COLO829 (cell line): ENCODE measurements around the gene IFNGR1.
A peak's percentile ranks its signal among the peaks of the same experiment; 100 is the strongest.
"Not testable (repeated sequence)": the region's sequence is repeated elsewhere in the genome, so short reads cannot be mapped to it uniquely, and the experiment has no call there.

Source experiments
- DNase-seq: peaks from one replicate; pipeline ENCODE4 v3.0.0; 2012; ENCODE audit warnings: low spot score

The IFNGR1 gene

DNA sequence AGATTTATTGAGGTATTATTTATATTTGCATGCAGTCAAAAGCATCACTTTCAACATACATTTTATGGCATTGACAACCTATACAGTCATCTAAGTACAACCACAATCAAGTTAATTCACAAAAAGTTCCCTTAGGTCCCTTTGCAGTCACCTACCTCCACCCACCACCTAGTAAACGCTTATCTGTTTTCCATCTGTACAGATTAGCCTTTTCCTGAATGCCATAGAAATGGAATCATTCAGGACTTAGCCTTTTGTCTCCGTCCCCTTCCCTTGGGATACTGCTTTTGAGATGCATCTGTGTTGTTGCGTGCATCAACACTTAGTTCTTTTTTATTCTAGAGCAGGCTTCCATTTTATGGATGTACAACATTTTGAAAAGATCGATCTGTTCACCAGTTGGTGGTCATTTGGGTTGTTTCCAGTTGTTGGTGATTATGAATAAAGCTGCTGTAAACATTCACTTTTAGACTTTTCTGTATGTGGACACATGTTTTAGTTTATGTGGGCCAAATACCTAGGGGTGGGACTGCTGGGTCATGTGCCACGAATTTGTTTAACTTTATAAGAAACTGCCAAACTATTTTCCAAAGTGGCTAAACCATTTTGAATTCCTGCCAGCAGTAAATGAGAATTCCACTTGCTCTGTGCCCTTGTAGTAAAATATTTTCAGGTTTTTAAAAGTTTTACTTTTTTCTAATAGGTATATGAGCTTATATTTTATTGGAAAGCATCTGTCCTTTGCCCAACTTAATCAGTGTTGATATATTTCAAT lies 17.6 kb upstream of the IFNGR1 start:
- DNase-seq = no peak

DNA sequence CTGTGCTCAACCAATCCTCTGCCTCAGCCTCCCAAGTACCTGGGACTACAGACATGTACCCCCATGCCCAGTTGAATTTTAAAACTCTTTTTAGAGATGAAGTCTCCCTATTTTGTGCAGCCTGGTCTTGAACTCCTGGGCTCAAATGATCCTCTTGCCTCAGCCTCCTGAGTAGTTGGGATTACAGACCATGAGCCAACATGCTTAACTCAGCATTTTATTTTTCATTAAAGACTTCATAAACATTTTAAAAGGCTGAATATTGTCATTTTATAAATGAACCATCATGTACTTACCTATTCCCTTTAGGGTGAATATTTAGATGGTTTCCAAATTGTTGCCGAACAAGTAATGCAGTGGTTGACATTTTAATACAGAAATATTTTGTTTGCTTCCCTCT lies 16.5 kb upstream of the IFNGR1 start:
- no peak for DNase-seq

DNA sequence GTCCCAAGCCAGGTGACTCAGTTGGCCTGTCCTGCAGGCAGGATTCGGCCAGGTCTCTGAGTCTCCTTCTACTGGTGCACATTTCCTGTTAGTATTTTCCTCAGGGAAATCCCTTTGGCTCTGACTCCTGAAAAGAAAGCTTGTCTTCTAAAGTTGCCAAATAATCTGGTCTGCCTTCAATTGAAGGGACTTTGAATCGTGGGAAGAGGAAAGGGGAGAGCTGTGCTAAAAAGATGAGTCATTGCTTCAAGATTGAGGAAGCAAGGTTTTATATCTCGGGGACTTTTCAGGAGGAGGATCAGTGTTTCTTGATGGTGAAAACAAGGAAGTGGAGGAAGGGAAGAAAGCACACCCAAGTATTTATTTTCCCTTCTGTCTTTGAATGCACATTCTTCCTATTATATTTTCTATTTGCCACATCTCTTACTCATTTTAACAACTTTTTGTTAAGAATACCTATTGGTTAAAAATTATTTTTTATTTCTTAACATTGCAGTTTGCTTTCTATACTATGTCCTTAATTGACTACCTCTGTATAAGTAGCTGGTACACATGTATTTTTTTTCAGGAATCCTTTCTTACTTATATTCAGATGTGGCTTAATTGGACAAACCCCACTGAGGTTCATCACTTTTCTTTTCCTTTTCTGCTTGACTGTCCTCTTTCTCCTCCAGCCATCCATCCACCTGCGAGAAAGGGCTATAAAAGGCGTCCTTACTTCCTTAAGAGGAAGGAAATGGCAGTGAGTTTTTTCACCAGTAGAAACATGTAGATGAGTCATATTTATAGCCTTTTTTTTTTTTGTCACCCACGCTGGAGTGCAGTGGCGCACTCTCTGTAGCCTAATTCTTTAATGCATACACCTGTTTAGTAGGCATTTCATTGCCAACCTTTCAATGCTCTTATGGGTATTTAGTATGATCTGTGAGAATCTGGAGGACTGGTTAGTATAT lies 15.0 kb upstream of the IFNGR1 start:
- peak; percentile 63 for DNase-seq

DNA sequence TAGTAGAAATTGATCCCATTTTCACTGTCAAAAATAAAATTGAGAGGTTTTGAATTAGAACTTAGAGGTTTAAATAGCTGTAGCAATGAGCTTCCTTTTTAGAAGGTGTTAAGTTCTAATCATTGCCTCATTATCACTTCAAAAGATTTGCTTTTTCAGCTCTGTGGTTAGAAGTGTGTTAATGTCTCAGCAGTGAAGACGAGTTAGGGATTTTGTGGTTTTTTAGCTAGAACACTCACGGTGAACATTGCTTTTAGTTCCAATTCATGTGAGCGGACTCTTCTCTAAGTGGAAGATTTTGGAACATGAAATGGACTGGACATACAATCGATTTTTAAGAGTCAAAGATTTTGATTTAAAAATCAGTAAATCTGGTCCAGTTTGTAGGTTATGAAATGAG lies 12.7 kb upstream of the IFNGR1 start:
- no peak for DNase-seq

DNA sequence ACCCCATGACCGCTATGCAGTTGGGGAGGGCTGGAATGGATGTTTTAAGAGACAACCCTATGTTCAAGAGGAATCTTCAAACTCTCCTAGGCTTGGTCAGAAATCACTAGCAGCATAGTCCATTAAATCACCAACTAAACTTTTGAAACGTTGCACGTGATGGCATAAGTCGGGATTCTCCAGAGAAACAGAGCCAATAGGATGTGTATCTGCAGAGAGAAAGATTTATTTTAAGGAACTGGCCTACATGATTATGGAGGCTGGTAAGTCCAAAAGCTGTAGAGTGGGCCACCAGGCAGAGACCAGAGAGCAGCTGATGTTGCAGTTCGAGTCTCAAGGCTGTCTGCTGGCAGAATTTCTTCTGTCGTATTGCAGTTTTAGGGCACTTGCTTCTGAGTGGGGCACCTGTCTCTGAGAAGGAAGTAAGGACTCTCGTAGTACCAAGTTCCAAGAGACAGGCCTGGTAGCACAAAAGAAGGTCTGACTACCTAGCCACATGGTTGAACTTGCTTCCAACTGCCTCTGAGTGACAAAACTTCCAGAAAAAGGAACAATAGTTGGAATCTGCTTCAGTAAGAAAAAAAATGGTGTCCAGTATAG lies 11.9 kb upstream of the IFNGR1 start:
- no peak for DNase-seq

DNA sequence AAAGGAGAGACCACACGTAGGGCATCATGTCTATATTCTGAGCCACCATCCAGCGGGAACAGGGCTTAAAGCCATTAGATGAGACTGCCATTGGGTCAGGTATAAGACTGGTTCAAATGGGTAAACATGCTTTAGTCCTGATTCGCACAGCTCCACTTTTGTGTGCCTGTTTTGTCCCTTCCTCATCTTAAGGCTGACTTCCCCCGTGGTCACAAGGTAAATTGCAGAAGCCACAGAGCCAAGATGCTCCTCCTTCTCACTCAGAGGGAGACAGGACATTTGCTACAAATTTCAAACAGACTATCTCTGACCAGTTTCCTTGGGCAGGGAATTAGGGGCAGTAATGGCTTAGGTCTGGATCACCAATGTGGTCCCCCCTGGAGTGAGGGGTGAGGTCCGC lies 11.4 kb upstream of the IFNGR1 start:
- DNase-seq = no peak

DNA sequence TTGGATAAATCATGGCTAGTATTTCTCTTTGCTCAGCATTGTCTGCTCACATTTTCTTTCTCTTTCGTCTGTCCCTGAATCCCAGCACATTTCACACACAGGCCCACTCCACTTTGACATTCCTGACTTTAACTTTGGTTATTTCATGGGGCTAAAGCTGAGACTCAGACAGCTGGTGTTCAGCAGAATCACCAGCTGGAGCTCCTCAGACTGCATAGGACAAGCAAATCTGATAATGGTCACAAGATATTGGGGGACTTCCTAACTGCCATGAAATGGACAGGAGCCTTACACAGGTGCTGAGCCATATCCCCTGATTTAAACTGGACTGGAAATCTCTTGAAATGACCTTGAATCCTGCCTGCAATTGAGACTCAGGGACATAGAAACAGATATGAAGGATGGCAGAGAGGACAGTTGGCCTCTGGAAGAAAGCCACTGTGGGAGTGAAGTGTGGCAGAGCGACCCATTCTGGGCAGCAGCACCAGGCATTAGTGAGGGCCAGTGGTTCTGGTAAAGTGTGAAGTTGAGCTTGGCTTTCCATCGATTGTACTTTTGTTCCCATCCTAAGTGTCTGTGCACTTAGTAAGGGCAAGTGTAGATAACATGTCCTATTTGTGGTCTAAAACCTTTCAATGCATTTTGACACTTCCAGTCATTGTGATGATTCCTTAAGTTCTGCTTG lies 10.0 kb upstream of the IFNGR1 start:
- DNase-seq = no peak

DNA sequence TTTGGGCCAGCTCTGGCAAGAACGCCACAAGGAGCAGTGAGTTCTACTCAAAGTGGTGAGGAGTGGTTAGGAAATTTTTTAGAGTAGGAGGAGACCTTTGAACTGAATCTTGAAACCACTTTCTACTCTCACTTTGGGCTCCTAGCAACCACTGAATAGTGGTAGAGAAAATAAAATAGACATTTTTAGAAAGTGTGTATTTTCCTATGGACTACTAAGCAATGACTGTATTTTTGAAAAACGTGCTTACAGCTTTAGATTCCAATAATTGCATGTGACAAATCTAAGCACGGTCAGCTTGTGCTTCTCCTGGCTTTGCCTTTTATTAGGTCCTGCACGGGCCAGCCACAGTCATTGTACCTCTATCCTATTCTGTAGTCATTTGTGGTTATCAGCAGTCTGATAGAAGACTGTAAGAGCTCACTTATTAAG lies 8.7 kb upstream of the IFNGR1 start:
- DNase-seq = no peak

DNA sequence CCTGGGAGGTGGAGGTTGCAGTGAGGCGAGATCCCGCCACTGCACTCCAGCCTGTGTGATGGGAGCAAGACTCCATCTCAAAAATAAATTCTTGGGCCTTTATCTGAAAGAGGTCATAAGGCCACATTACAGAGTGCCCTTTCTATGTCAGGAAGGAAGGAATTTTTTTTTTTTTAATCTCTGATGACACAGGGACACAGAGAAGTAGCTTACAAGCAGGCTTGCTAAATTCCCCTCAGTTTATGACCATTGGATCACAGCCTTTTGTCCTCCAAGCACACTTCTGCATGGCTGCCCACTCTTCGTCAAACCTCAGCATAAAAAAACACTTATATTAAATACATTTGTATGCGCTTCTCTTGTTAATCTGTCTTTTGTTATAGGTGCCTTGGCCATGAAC lies 7.5 kb upstream of the IFNGR1 start:
- no peak for DNase-seq

DNA sequence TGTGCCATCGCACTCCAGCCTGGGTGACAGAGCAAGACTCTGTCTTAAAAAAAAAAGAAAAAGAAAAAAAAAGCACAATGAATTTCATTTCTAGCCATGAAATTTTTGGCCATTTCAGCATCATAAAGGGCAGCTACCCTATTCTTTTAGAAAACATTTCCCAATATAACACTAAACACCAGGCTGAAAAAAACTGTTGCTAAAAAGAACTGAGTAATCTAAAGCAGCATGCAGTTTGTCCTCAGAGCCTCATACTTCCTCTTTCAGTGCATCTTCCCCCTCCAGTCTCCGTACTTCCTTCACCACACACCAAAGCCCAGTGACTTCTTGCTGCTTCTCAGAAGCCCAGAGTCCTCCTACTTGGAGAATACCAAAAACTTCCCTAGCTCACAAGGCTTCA lies 5.6 kb upstream of the IFNGR1 start:
- no peak for DNase-seq

DNA sequence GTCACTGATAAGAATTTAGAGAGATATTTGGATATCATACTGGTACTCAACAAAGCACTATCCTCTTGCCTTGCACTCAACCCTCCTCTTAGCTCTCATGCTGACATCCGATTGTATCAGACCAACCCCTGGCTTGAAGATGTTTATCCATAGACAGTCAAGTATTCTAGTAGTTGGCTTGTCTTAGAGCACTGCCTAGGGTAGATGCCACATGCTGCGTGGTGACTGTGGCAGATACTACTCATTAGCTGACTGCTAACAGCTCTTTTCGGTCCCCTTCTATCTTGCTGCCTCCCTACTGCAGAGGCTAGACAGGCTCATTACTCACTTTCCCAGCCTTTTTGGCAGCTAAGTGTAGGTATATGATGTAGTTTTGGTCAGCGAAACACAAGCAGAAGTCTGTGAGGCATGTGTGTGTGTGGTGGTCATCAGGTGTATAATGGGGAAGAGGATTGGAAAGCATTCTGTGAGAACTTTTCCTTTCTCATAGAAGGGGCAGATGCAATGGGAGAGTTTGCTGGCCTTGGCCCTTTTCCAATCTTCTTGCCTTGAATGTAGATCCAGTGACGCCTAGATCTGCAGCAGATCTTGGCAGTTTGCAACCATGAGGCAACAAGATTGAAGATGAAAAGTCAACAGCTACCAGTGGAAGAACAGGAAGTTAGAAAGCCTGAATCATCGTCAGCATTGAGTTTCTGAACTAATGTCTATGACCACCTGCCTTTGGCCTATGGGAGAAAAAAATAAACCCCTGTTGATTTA lies 4.4 kb upstream of the IFNGR1 start:
- DNase-seq = no peak

DNA sequence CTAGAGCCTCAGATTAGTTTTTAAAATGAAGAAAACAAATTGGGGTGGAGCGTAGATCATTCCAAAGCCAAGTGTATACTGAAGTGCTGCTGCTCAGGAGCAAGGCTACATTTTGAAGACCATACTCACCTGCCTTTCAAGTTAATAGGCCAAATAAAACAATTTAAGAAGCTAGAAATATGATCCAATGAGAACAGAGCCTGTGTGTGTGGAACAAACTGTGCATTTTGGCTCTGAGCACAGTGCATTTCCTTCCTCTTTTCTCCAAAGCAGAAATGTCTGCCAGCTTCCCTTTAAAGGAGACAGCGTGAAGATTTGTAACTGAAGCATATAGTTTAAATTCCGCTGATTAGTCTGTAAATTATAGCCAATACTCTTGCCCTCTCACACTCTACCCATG lies 3.2 kb upstream of the IFNGR1 start:
- no peak for DNase-seq

DNA sequence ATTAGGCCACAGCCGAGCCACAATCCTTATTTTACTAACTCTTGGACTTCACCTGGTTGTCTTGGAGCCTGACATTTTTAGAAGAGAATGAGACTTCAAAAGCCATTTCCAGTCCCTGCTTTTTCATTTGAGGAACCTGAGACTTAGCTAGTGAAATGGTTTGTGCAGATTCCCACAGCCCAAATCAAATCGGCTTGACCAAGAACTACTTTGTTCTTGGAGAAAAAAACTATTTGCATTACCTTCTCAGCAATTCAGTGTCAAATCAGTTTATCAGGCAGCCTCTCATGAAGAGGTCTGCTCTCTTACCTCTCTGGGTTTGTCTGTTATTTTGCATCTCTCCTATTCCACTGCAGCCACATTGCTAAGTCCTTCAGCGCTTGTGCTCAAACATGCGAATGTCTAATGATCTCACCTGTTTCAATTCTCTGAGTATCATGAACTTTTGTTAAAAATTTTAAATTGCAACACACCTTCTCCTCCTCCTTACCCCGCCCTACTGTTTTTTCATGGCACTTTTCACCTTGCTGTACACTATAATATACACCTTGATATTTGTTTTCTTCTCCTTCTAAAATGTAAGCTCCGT lies 573 bp upstream of the IFNGR1 start:
- no peak for DNase-seq

DNA sequence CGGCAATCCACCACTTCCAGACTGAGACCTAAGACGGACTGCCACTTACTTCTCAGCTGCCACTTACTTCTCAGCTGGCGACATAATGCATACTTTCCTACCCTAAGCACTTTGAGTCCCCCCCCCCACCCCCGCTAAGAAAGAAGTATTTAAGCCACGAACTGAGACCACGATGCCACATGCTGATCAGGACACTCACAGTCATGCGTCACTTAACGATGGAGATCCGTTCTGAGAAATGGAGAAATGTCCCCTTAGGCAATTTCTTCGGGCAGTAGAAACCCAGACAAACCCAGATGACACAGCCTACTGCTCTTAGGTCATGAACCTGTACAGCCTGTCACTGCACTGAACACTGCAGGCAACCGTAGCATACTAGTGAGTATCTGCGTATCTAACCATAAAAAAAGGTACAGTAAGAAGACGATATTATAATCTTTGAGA lies 690 bp downstream of the IFNGR1 start:
- DNase-seq = peak; percentile 24

DNA sequence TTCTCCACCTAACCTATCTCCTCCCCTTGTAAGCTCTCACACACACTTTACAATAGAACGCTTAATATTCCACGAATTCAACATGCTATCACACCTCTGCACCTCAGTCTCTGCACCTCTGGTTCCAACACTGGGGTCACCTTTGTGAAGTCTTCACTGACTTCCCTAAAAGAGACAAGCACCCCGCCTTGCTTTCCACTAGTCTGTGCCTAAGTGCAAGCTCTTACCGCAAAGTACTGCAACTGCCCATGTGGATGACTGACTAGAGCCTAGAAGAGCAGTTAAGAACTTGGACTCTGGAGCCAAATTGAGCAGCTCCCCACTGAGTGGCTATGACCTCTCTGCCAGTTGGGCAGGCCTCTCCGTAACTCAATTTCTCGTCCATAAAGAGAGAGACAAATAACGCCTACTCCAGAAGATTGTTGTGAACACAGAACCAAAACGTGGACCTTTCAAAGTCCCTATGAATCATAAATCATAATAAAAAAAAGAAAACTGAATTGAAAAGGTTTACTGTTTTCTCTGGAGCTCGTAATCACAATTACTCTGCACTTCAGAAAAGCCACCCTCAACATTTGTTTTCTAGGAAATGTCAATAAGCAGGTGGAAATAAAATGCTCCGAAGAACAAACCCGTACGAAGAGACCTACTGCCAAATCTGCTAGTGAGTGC lies 1.2 kb downstream of the IFNGR1 start:
- peak; percentile 4 for DNase-seq

DNA sequence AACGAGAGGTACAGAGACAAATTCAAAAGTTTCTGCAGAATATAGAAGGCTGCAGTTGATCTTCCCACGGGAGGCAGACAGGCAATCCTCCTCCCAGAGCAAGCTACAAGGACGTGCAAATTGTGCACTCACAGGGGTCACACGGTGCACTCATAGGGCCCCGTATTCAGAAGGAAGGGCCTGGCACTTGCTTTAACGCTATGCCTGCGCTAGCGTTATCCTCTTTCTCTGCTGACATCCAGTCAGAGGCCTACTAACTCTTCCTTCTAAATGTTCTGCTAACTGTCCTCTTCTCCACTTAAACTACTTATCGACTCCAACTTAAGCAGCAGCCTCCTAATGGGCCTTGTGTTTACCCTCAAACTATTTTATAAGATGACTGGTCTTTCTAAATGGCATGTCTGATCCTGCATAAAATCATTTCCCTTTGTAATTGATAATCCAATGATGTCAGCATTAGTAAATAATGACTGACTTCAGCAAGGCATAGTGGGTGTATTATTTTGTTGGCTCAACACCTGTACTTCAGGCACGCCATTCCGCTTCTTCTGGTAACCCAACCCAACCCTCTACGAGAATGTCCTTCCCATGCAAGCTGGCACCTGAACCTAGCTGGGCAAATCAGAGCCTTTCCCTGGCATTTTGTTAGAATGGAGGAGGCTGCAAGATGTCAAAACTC lies 2.2 kb downstream of the IFNGR1 start:
- no peak for DNase-seq

DNA sequence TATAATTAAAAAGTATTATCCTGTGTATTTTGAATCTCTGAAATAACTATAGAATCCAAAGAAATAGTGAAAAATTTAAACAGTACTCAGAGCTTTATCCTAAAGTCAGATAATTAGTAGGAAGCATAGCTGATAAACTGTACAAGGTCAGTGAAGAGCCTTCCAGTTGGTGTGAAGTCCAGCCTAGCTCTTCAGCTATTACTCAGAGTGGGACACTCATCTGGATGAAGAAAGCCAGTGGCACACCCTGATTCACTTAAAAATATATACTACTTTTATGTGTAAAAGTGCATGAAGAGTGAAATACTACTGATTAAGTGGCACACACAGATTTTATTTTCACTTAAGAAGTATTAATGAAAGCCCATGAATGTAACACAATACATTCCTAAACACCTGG lies 3.1 kb downstream of the IFNGR1 start:
- no peak for DNase-seq

DNA sequence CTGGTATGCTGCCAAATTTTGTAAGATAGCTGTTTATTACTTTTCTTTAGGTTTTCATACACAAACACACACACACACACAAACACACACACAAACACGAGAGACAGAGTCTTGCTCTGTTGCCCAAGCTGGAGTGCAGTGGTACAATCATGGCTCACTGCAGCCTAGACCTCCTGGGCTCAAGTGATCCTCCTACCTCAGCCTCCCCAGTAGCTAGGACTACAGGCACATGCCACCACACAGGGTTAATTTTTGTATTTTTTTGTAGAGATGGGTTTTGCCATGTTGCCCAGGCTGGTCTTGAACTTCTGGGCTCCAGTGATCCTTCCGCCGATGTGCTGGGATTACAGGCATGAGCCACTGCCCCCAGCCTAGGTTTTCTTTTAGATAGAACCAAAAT lies 3.6 kb downstream of the IFNGR1 start:
- not testable (repeated sequence) for DNase-seq

DNA sequence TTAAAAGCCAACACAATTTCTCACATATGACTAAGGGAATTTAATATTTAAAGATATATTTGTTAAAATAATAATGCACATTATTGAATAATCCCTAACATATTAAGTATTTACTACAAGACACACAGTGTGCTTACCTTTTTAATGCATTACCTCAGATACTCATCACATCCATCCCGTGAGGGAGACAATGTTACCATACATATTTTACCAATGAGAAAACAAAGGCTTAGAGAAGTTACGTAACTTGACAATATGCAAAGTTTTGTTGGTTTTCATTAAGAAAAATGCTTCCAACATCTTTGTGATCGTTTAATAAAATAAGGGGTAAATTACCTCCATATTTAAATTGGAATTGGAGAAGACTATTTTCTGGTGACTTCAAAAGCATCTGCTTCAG lies 4.3 kb downstream of the IFNGR1 start:
- DNase-seq = no peak

DNA sequence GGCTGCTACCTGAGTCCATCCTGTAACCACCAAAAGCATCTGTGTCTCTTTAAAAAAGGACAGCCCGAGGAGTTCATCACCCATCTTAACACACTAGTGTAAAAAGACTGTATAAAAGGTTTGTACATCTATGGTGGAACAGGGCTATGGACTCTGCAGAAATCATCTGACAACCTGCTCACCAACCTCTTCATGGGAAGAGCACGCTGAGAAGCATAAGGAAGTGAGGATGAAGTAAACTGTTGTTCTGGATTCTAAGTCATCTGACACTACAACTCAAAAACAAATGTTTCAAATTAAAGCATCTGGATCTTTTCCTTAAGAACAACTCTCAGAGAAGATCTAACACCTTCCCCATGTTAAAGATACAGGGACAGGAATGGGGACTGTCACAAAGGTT lies 5.4 kb downstream of the IFNGR1 start:
- DNase-seq = no peak
